ENCODE data around the gene ELOB. TPM values are rescaled to one million over a fixed set of nuclear protein-coding genes. Genes with fewer than 3 reads are reported as not detected.

ELOB gene
- total RNA-seq, 1 donor from 2014 or later: 178 TPM

DNA sequence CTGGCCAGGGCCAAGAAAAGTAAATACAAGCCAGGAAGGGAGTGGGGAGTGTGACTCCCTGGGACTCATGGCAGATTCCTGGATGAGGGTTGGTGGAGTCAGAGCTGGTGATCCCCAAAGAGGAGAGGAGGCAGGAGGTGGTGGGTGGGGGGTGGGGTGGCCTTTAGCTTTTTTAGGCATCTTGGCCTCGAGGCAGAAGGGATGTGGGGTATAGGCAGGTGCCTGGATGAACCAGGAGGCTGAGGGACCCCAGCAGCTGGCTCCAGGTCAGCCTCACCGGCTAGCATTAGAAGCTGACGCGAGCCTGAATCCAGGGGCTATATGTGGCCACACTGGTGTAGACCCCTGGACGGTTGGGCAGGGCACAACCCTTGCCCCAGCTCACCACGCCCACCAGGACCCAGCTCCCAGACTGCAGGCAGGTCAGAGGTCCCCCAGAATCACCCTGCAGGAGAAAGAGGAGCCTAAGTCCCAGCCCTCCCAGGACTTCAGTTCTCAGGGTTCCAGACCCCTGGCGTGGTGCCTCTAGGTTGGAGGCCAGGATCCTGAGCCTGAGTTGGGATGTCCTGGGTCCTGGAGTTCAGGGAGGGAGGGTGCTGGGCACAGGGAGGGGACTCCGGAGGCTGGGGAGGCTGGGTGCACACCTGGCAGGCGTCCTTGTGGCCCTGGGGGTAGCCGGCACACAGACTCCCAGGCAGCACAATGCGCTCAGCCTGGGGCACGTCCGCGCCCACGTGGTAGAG, 7.4 kb upstream of the ELOB start:
- H3K4me3 ChIP-seq (ENCODE audit: low read length in 3 of 3): peak overlapping the region in 1 of 3 donors; percentile 2
- peaks cover 37 to 44% (median 42%) of the 10 kb centered on the region in 3 donors for H3K27me3 ChIP-seq (ENCODE audit: control insufficient read depth in 3 of 3, insufficient read depth in 3 of 3, low read length in 3 of 3)

GRCh38 chr16:2783581-2784357, 6.7 kb upstream of the ELOB start:
- H3K27ac ChIP-seq (ENCODE audit: low read depth, low read length): no peak overlapping the region
- H3K4me1 ChIP-seq (ENCODE audit: control insufficient read depth in 3 of 3, insufficient read depth in 3 of 3, low read length in 3 of 3): peaks cover 11 to 18% (median 11%) of the 10 kb centered on the region in 3 donors
- no peak overlapping the region for H3K4me3 ChIP-seq (ENCODE audit: low read length in 3 of 3)
- peaks cover 34 to 40% (median 38%) of the 10 kb centered on the region in 3 donors for H3K27me3 ChIP-seq (ENCODE audit: control insufficient read depth in 3 of 3, insufficient read depth in 3 of 3, low read length in 3 of 3)
- no peak overlapping the region for H3K9ac ChIP-seq (ENCODE audit: low read depth in 1 of 3, low read length in 3 of 3)
- no peaks in the 10 kb centered on the region for H3K36me3 ChIP-seq (ENCODE audit: control insufficient read depth in 3 of 3, insufficient read depth in 3 of 3, low read length in 3 of 3)
- no peaks in the 10 kb centered on the region for H3K9me3 ChIP-seq (ENCODE audit: control insufficient read depth in 3 of 3, low read length in 3 of 3)

More for the DNA sequence above, 7.4 kb upstream of the ELOB start:
- Histone ChIP-seq H3K27ac (ENCODE audit: low read depth, low read length) (no peak overlapping the region), H3K9me3 (ENCODE audit: control insufficient read depth in 3 of 3, low read length in 3 of 3) (no peaks in the 10 kb centered on the region), H3K4me1 (ENCODE audit: control insufficient read depth in 3 of 3, insufficient read depth in 3 of 3, low read length in 3 of 3) (peaks cover 4 to 10% (median 6%) of the 10 kb centered on the region in 3 donors), H3K9ac (ENCODE audit: low read depth in 1 of 3, low read length in 3 of 3) (no peak overlapping the region), H3K36me3 (ENCODE audit: control insufficient read depth in 3 of 3, insufficient read depth in 3 of 3, low read length in 3 of 3) (no peaks in the 10 kb centered on the region)

DNA sequence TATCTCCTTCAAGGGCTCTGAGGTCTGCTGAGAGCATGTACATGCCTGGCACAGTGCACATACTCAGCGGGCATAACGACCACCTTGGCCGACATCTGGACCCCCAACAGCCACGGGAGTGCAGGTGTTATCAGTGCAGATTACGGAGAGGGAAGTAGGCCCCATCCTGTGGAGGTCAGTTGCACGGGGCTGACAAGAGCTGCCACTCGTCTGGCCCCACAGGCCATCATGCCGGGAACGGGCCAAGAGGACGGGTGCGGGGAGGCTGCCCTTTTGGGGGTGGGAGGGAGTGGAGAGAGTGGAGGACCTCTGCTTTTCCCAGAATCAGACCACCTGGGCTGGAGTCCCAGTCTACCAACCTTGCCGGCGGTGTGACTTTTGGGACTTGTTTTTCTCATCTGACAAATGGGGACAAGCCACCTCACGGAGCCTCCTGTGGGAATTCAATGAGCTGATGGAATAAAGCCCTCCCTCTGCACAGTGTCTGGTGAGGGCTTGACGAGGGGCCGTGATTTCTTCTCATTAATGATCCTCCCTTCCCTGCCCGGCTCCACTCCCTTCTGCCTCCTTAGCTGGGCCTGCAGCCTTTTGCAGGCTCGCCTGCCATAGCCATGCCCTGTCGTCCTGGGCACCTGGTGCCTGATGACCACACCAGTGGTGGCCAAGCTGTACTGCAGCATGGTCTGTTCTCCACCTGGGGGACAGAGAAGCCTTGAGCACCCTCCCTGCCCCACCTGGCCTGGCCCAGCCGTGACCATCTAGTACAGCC, 5.7 kb upstream of the ELOB start:
- Histone ChIP-seq H3K36me3 (ENCODE audit: control insufficient read depth in 3 of 3, insufficient read depth in 3 of 3, low read length in 3 of 3) (no peaks in the 10 kb centered on the region), H3K4me3 (ENCODE audit: low read length in 3 of 3) (no peak overlapping the region), H3K27ac (ENCODE audit: low read depth, low read length) (no peak overlapping the region), H3K9me3 (ENCODE audit: control insufficient read depth in 3 of 3, low read length in 3 of 3) (no peaks in the 10 kb centered on the region), H3K27me3 (ENCODE audit: control insufficient read depth in 3 of 3, insufficient read depth in 3 of 3, low read length in 3 of 3) (peaks cover 27 to 34% (median 31%) of the 10 kb centered on the region in 3 donors), H3K4me1 (ENCODE audit: control insufficient read depth in 3 of 3, insufficient read depth in 3 of 3, low read length in 3 of 3) (peaks cover 19 to 28% (median 21%) of the 10 kb centered on the region in 3 donors), H3K9ac (ENCODE audit: low read depth in 1 of 3, low read length in 3 of 3) (no peak overlapping the region)

DNA sequence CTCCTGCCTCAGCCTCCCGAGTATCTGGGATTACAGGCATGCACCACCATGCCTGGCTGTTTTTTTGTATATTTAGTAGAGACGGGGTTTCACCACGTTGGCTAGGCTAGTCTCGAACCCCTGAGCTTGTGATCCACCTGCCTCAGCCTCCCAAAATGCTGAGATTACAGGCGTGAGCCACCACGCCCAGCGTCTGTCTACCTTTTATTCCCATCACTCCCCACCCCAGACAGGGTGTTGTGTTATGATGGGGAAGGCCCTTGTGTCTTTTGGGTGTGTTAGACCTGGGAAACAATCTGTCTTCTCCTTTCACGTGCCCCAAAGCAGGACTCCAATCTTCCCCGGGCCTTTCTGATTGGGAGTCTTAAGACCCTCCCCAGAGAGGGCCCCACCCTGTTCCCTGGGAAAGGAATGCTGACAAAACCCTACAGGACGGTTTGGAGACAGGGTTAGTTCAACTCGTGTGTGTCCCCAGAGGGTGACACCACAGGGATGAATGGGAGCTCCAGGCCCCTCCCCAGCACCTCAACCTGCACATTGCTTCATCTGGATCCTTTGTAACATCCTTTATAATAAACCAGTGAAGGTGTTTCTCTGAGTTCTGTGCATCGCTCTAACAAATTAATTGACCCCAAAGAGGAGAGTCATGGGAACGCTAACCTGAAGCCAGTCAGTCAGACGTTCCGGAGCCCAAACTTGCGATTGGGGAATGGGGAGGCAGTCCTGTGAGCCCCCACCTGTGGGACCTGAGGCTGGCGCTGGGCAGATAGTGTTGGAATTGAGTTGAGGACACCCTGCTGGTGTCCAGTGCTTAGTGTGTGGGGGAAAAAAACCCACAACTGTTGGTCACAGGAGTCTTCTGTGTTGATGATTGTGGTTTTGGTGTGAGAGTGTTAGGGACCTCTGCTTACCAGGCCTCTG, 3.2 kb upstream of the ELOB start:
- Histone ChIP-seq H3K4me3 (ENCODE audit: low read length in 3 of 3) (no peak overlapping the region), H3K36me3 (ENCODE audit: control insufficient read depth in 3 of 3, insufficient read depth in 3 of 3, low read length in 3 of 3) (no peaks in the 10 kb centered on the region), H3K4me1 (ENCODE audit: control insufficient read depth in 3 of 3, insufficient read depth in 3 of 3, low read length in 3 of 3) (peaks cover 28 to 40% (median 29%) of the 10 kb centered on the region in 3 donors), H3K27ac (ENCODE audit: low read depth, low read length) (no peak overlapping the region), H3K9ac (ENCODE audit: low read depth in 1 of 3, low read length in 3 of 3) (no peak overlapping the region), H3K27me3 (ENCODE audit: control insufficient read depth in 3 of 3, insufficient read depth in 3 of 3, low read length in 3 of 3) (peaks cover 8 to 12% (median 8%) of the 10 kb centered on the region in 3 donors), H3K9me3 (ENCODE audit: control insufficient read depth in 3 of 3, low read length in 3 of 3) (no peaks in the 10 kb centered on the region)

DNA sequence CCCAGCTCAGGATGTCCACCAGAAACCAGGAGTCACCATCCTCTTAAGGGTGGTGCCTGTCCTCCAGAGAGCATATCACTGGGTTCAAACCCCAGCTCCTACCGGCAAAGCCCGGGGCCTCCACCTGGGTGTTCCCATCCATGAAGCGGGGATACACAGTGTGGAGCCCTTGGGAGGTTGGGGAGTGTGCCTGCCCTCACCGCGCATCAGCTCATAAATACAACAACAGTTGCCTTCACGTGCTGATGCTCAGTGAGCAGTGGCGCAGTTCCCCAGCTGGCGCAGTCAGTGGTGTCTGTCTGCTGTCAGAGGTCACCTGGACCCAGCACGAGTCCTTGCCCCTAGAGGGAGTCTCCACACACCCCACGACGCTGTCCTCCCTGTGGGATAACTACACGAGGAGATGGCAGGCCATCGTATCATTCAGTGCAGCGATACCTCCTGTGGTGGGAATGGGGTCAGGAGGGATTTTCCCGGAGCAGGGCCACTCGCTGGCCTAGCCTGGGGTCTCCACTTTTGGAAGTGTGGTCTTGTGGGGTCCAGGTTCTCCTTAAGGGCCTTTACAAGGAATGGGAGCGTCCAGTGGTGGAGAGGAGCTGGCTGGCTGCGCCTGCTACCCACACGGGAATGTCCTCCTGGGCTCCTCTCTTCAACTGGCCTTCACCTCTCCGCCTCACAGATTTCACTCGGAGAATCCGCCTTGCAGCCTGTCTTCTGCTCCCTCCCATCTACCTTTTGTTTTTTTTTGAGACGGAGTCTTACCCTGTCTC, 2.3 kb upstream of the ELOB start:
- Histone ChIP-seq H3K4me3 (ENCODE audit: low read length in 3 of 3) (peak overlapping the region in 2 of 3 donors; percentile 98 to 99), H3K36me3 (ENCODE audit: control insufficient read depth in 3 of 3, insufficient read depth in 3 of 3, low read length in 3 of 3) (peaks cover 5 to 8% (median 7%) of the 10 kb centered on the region in 3 donors), H3K4me1 (ENCODE audit: control insufficient read depth in 3 of 3, insufficient read depth in 3 of 3, low read length in 3 of 3) (peaks cover 30 to 43% (median 32%) of the 10 kb centered on the region in 3 donors), H3K9me3 (ENCODE audit: control insufficient read depth in 3 of 3, low read length in 3 of 3) (no peaks in the 10 kb centered on the region), H3K27ac (ENCODE audit: low read depth, low read length) (no peak overlapping the region), H3K9ac (ENCODE audit: low read depth in 1 of 3, low read length in 3 of 3) (no peak overlapping the region), H3K27me3 (ENCODE audit: control insufficient read depth in 3 of 3, insufficient read depth in 3 of 3, low read length in 3 of 3) (peaks cover 0 to 3% (median 0%) of the 10 kb centered on the region in 3 donors)

DNA sequence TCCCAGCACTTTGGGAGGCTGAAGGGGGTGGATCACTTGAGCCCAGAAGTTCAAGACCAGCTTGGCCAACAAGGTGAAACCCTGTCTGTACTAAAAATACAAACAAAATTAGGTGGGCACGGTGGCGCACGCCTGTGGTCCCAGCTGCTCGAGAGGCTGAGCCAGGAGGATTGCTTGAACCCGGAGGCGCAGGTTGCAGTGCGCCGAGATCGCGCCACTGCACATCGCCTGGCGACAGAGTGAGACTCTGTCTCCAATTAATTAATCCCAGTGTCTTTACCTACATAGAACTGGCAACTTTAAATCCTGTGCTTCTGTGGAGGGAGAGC, 1.5 kb upstream of the ELOB start:
- Histone ChIP-seq H3K9me3 (ENCODE audit: control insufficient read depth in 3 of 3, low read length in 3 of 3) (no peaks in the 10 kb centered on the region), H3K9ac (ENCODE audit: low read depth in 1 of 3, low read length in 3 of 3) (peak overlapping the region in 2 of 3 donors; percentile 100), H3K4me3 (ENCODE audit: low read length in 3 of 3) (peak overlapping the region; percentile 96 to 99 (median 98)), H3K27me3 (ENCODE audit: control insufficient read depth in 3 of 3, insufficient read depth in 3 of 3, low read length in 3 of 3) (no peaks in the 10 kb centered on the region), H3K36me3 (ENCODE audit: control insufficient read depth in 3 of 3, insufficient read depth in 3 of 3, low read length in 3 of 3) (peaks cover 10 to 15% (median 14%) of the 10 kb centered on the region in 3 donors), H3K27ac (ENCODE audit: low read depth, low read length) (peak overlapping the region; percentile 100), H3K4me1 (ENCODE audit: control insufficient read depth in 3 of 3, insufficient read depth in 3 of 3, low read length in 3 of 3) (peaks cover 32 to 49% (median 37%) of the 10 kb centered on the region in 3 donors)

DNA sequence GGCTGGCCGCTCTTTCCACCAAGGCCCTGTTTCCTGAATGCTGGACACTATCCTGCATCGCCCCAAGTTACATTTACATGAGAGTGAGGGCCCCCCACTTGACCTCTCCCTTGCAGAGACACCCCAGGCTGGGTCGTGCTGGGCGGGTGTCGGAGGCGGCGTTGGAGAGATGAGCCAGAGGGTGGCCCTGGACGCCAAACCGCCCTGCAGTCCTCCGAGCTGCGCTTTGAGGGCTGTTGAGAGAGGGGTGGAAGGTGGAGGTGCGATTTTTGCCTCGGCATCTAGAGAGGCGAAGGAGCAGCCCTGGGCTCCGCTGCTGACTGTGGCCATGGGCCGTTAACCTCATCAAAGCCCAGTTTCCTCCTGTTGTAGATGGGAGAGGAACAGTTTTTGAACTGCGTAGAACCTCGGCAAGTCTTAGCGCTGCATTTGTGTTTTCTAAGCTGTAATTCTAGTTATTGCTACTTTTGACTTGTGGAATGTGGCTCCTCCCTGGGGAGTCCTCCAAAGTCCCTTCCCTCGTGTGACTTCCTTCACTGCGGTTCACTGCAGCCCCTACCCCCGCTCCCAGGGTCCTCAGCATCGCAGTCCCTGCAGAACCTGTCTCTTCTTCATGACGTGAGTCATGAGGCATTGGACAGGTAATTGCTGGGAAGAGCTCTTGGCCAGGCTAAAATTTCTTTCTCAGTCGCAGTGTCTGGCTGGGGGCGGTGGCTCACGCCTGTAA, 986 bp upstream of the ELOB start:
- Histone ChIP-seq H3K36me3 (ENCODE audit: control insufficient read depth in 3 of 3, insufficient read depth in 3 of 3, low read length in 3 of 3) (peaks cover 14 to 20% (median 20%) of the 10 kb centered on the region in 3 donors), H3K4me3 (ENCODE audit: low read length in 3 of 3) (peak overlapping the region; percentile 96 to 99 (median 98)), H3K4me1 (ENCODE audit: control insufficient read depth in 3 of 3, insufficient read depth in 3 of 3, low read length in 3 of 3) (peaks cover 32 to 49% (median 38%) of the 10 kb centered on the region in 3 donors), H3K9ac (ENCODE audit: low read depth in 1 of 3, low read length in 3 of 3) (peak overlapping the region; percentile 100), H3K9me3 (ENCODE audit: control insufficient read depth in 3 of 3, low read length in 3 of 3) (no peaks in the 10 kb centered on the region), H3K27ac (ENCODE audit: low read depth, low read length) (peak overlapping the region; percentile 100), H3K27me3 (ENCODE audit: control insufficient read depth in 3 of 3, insufficient read depth in 3 of 3, low read length in 3 of 3) (no peaks in the 10 kb centered on the region)

GRCh38 chr16:2776500-2777139, 460 bp downstream of the ELOB start:
- H3K4me1 ChIP-seq (ENCODE audit: control insufficient read depth in 3 of 3, insufficient read depth in 3 of 3, low read length in 3 of 3): peaks cover 33 to 51% (median 40%) of the 10 kb centered on the region in 3 donors
- H3K27me3 ChIP-seq (ENCODE audit: control insufficient read depth in 3 of 3, insufficient read depth in 3 of 3, low read length in 3 of 3): no peaks in the 10 kb centered on the region
- peak overlapping the region; percentile 60 for H3K27ac ChIP-seq (ENCODE audit: low read depth, low read length)
- peaks cover 25 to 32% (median 31%) of the 10 kb centered on the region in 3 donors for H3K36me3 ChIP-seq (ENCODE audit: control insufficient read depth in 3 of 3, insufficient read depth in 3 of 3, low read length in 3 of 3)
- H3K9ac ChIP-seq (ENCODE audit: low read depth in 1 of 3, low read length in 3 of 3): peak overlapping the region; percentile 86 to 92 (median 92)
- H3K4me3 ChIP-seq (ENCODE audit: low read length in 3 of 3): peak overlapping the region; percentile 85 to 87 (median 87)
- H3K9me3 ChIP-seq (ENCODE audit: control insufficient read depth in 3 of 3, low read length in 3 of 3): no peaks in the 10 kb centered on the region

All from skeletal muscle tissue (tissue), 4 donors.